ENCODE measurements around the gene SAMSN1. TPM values are rescaled to one million over a fixed set of nuclear protein-coding genes. Genes with fewer than 3 reads are reported as not detected.

Gene SAMSN1
- total and polyA plus RNA-seq, 9 donors, result 1.3 to 8.0 (median 2.0) TPM

DNA sequence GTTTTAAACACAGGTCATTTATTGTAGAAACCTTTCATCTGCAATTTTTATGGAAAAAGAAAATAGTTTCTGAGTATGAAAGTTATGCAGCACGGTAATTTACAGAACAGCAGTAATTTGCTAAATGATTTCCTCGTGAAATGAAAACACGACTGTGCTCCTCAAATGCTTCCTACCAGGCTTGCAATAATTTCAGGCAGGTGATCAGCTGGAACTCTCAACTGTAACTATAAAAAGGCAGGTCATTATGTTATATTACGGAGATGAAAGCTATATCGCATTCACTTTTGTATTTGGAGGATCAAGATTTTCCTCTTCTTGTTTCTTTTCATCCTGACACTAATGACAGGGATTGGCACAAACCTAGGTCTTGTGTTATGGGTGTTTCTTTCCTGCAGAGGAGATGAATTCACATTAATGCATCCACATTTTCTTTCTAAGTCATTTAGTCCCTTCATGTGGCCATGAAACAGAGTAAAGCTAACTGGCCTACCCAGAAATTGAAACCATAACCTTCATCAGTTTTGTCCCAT, 57.4 kb downstream of the SAMSN1 start:
- Histone ChIP-seq H3K36me3 (no peaks in the 10 kb centered on the region), H3K4me3 (no peak overlapping the region)
- WGBS, 3 donors, result 84 to 91% (median 90%) methylated on average over 5 of the region's 5 CpGs

DNA sequence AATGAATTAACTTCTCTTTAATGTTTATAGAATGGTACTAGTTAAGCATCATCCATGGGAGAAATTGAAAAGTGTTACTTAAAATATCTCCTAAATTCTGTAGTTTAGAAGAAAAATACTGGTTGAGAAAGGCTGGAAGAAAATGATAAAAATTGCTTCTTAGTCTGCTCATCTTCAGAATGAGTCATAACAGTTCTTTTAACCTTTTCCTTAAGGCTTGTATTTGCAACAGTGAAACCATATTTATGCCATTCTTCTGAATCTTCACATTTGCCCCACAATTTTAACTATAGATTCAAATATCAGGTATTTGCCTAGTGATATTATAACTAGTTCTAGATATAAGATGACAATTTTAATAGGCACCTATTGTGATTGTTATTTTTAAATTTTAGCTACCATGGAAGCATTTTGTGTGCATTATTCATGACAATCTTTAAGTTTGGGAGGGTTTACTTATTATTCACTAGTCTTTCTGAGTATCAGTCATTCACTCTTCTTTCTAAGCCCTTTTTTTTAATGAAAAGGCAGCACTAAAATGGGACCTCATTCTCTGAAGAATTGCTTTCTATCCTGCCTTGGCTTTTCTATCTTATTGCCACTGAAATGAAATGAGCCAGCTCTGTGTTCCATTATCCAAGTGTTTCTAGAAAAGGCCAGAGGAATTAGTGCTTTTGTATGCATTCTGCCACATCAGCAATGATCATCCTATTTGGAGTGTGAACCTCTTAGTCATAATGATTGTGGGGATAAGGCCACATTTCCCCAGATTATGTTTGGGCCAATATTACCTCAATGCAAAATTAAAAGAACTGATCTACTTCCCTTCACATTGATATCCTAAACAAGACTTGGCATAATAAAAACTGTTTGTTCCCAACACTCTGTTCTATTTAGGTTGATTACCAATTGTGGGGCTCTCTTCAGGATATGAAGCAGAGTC, 58.4 kb downstream of the SAMSN1 start:
- TF ChIP-seq EP300 (IDR thresholded peaks at IDR 0.05) (no peak), POLR2A (IDR thresholded peaks at IDR 0.05) (no peak)
- TF ChIP-seq, protein P1, sequence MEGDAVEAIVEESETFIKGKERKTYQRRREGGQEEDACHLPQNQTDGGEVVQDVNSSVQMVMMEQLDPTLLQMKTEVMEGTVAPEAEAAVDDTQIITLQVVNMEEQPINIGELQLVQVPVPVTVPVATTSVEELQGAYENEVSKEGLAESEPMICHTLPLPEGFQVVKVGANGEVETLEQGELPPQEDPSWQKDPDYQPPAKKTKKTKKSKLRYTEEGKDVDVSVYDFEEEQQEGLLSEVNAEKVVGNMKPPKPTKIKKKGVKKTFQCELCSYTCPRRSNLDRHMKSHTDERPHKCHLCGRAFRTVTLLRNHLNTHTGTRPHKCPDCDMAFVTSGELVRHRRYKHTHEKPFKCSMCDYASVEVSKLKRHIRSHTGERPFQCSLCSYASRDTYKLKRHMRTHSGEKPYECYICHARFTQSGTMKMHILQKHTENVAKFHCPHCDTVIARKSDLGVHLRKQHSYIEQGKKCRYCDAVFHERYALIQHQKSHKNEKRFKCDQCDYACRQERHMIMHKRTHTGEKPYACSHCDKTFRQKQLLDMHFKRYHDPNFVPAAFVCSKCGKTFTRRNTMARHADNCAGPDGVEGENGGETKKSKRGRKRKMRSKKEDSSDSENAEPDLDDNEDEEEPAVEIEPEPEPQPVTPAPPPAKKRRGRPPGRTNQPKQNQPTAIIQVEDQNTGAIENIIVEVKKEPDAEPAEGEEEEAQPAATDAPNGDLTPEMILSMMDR (IDR thresholded peaks at IDR 0.05), result no peak
- Histone ChIP-seq H3K27ac (no peak overlapping the region), H3K9me3 (no peaks in the 10 kb centered on the region), H3K27me3 (no peaks in the 10 kb centered on the region), H3K36me3 (no peaks in the 10 kb centered on the region), H3K4me3 (no peak overlapping the region), H3K4me1 (ENCODE audit: insufficient read depth) (no peaks in the 10 kb centered on the region)
- intact Hi-C loops (cut with DNase I), result no loop called here
- no peak for DNase-seq

More for the DNA sequence above, 57.4 kb downstream of the SAMSN1 start:
- intact Hi-C loops (cut with DNase I), result no loop called here
- no peak for TF ChIP-seq EP300 (IDR thresholded peaks at IDR 0.05)
- TF ChIP-seq, protein P1 (IDR thresholded peaks at IDR 0.05), result no peak
- no peak for TF ChIP-seq POLR2A (IDR thresholded peaks at IDR 0.05)
- Histone ChIP-seq H3K27ac (no peak overlapping the region), H3K9me3 (no peaks in the 10 kb centered on the region), H3K4me1 (ENCODE audit: insufficient read depth) (no peaks in the 10 kb centered on the region), H3K27me3 (no peaks in the 10 kb centered on the region)
- DNase-seq, result no peak

DNA sequence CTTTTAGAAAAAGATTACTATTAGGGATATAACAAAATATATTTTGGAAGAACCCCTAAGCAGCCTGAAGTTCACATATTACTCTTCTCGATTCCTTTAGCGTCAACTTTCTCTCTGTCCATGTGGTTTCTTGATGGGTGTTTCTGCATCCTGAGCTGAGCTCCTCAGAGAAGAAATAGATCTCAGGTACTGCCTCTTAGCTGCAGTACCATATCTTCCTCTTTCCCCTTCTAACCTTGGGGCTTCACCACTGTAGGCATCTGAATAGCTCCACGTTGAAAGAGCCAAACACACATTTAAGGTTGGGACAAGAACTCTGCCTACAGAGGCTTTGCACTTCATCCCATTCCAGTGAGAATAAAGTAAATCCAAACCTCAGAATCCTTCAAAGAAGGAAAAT, 59.2 kb downstream of the SAMSN1 start:
- WGBS, 3 donors, result 82 to 83% (median 83%) methylated on average over 3 of the region's 3 CpGs
- Histone ChIP-seq H3K4me1 (ENCODE audit: insufficient read depth) (no peaks in the 10 kb centered on the region), H3K4me3 (no peak overlapping the region), H3K27ac (no peak overlapping the region), H3K9me3 (no peaks in the 10 kb centered on the region), H3K27me3 (no peaks in the 10 kb centered on the region), H3K36me3 (no peaks in the 10 kb centered on the region)
- TF ChIP-seq POLR2A (IDR thresholded peaks at IDR 0.05) (no peak), EP300 (IDR thresholded peaks at IDR 0.05) (no peak)
- TF ChIP-seq, protein P1 (IDR thresholded peaks at IDR 0.05), result no peak
- no peak for DNase-seq
- intact Hi-C loops (cut with DNase I), result no loop called here

DNA sequence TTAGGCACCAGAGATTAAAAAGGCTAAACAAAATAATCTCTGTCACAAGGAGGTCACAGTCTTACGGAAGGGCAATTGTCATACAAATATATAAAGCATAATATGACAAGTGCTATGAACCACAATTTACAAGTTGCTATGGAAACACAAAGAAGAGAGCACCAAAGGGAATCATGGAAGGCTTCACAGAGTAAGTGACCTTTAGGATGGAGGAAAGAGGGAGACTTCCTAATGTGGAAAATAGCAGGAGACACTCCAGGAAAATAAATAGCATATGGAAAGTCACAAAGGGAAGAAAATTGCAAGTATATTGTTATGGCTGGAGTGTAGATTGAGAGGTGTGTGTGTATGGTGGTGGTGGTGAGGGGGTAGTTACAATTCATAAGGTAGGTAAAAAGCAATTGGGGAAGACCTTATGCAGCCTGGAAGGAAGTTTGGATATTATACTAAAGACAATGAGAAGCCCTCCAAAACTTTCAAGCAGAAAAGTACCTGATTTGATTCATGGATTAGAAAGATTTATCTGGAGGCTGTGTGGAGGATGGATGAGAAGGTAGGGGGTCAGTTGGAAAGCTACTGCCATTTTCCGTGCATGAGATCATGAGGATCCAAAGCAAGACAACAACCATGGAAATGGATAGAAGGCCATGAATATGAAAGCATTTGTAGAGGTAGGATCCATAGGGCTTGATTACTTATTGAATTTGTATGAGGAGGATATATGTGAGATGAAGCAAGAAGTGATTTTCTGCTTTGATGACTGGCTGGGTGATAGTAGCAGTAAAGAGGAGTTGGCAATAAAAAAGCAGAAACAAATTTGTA, 61.7 kb downstream of the SAMSN1 start:
- no peaks in the 10 kb centered on the region for H3K36me3 ChIP-seq
- no peaks in the 10 kb centered on the region for H3K4me1 ChIP-seq (ENCODE audit: insufficient read depth)
- 70 to 93% (median 90%) methylated on average over 2 of the region's 2 CpGs for WGBS, 3 donors
- no peak overlapping the region for H3K4me3 ChIP-seq
- TF ChIP-seq, protein P1 (IDR thresholded peaks at IDR 0.05), result no peak
- TF ChIP-seq POLR2A (IDR thresholded peaks at IDR 0.05) (no peak), EP300 (IDR thresholded peaks at IDR 0.05) (no peak)
- intact Hi-C loops (cut with DNase I), result no loop called here
- DNase-seq, result no peak
- no peaks in the 10 kb centered on the region for H3K9me3 ChIP-seq
- H3K27me3 ChIP-seq, result no peaks in the 10 kb centered on the region
- H3K27ac ChIP-seq, result no peak overlapping the region
